Activated B cell treated with CpG ODN at 0.5 μM for 24 hours (primary cell): ENCODE data around the gene FADS1. TPM values are rescaled to one million over a fixed set of nuclear protein-coding genes. Genes with fewer than 3 reads are reported as not detected.

ENCODE experiments used
- ATAC-seq: fragments of 200-7000 bp; cut with Tn5 transposase; one replicate; pipeline ENCODE4 v1.10.0; 2021; ENCODE audit warnings: low read depth, mild to moderate bottlenecking, moderate library complexity
- CTCF ChIA-PET: fragments of 350-600 bp; sonication (Branson Sonifier 250); formaldehyde crosslinking; loops from one replicate; lab custom pipeline; 2021; ENCODE audit warnings: antibody characterized with exemption; lab: Charles Lee
- POLR2A ChIA-PET: fragments of 350-600 bp; sonication (Branson Sonifier 250); formaldehyde crosslinking; loops from one replicate; lab custom pipeline; 2021; ENCODE audit warnings: antibody characterized with exemption; lab: Charles Lee
- DNase-seq: peaks from one replicate; pipeline ENCODE4 v3.0.0; 2022
- H3K27ac Mint-ChIP-seq: one replicate; pipeline ENCODE4 v1.8.0; 2020; ENCODE audit warnings: mixed read lengths
- H3K27me3 Mint-ChIP-seq: one replicate; pipeline ENCODE4 v1.8.0; 2021; ENCODE audit warnings: mixed read lengths
- H3K36me3 Mint-ChIP-seq: one replicate; pipeline ENCODE4 v1.8.0; 2021; ENCODE audit warnings: low read depth, mixed read lengths
- H3K4me1 Mint-ChIP-seq: one replicate; pipeline ENCODE4 v1.8.0; 2021; ENCODE audit warnings: mixed read lengths
- H3K4me3 Mint-ChIP-seq: one replicate; pipeline ENCODE4 v1.8.0; 2020; ENCODE audit warnings: mild to moderate bottlenecking, mixed read lengths
- H3K9me3 Mint-ChIP-seq: one replicate; pipeline ENCODE4 v1.8.0; 2020; ENCODE audit warnings: mixed read lengths
- CTCF ChIP-seq: fragments of 200-600 bp; IDR thresholded peaks from one replicate; pipeline ENCODE4 v1.8.0; 2022; ENCODE audit warnings: antibody characterized with exemption, mild to moderate bottlenecking
- intact Hi-C: fragments of 100-400 bp; cut with micrococcal nuclease; formaldehyde crosslinking; loops from one replicate; pipeline ENCODE4 v1.15.1; 2024
- total RNA-seq: library from RNA; stranded (reverse); gene quantifications from 2 replicates; pipeline ENCODE4 v1.2.3, GENCODE V29; 2022

The FADS1 gene
- total RNA-seq, 1 donor from 2014 or later = 23.3 TPM

- CTCF ChIA-PET = no interaction called here
- POLR2A ChIA-PET = no interaction called here
- H3K9me3 Mint-ChIP-seq = no peaks in the 10 kb centered on the region
Measured at GRCh38 chr11:61810671-61811175, 6.1 kb downstream of the FADS1 start.

GRCh38 chr11:61806785-61807184 is 10.0 kb downstream of the FADS1 start:
- DNase-seq (no peak), ATAC-seq (no peak)
- no peak overlapping the region for H3K4me3 Mint-ChIP-seq
- ChIA-PET POLR2A (interaction anchor here (1.0 to 1.9 kb wide), 2 partner anchors 8 to 10 kb away, joined by 3 to 5 read pairs; no protein-coding TSS in a partner anchor), CTCF (interaction anchor here (1.4 to 1.6 kb wide), 2 partner anchors 9 to 92 kb away, joined by 3 to 4 read pairs; no protein-coding TSS in a partner anchor)
- intact Hi-C loops = no loop called here
- H3K27ac Mint-ChIP-seq = no peak overlapping the region
- H3K36me3 Mint-ChIP-seq = peaks cover 25% of the 10 kb centered on the region
- H3K27me3 Mint-ChIP-seq = no peaks in the 10 kb centered on the region
- TF ChIP-seq CTCF = no peak
- H3K4me1 Mint-ChIP-seq = no peaks in the 10 kb centered on the region
- H3K9me3 Mint-ChIP-seq = no peaks in the 10 kb centered on the region

More at GRCh38 chr11:61810671-61811175, 6.1 kb downstream of the FADS1 start:
- DNase-seq (no peak), ATAC-seq (no peak)
- Mint-ChIP-seq H3K4me1 (peaks cover 7% of the 10 kb centered on the region), H3K36me3 (peaks cover 10% of the 10 kb centered on the region), H3K27me3 (no peaks in the 10 kb centered on the region), H3K4me3 (no peak overlapping the region), H3K27ac (no peak overlapping the region)
- TF ChIP-seq CTCF = no peak
- intact Hi-C loops = loop anchor here (10.0 kb wide), 1 partner anchor 226 kb away; the partner anchor contains the start of gene SYT7

- POLR2A ChIA-PET = interaction anchor here (1.9 kb wide), 1 partner anchor 8 kb away, joined by 5 read pairs; no protein-coding TSS in a partner anchor
Measured at GRCh38 chr11:61805146-61805545, 11.7 kb downstream of the FADS1 start.

GRCh38 chr11:61803889-61804647 is 12.7 kb downstream of the FADS1 start:
- Mint-ChIP-seq H3K4me1 (no peaks in the 10 kb centered on the region), H3K36me3 (peaks cover 17% of the 10 kb centered on the region), H3K27me3 (no peaks in the 10 kb centered on the region), H3K9me3 (no peaks in the 10 kb centered on the region), H3K27ac (no peak overlapping the region), H3K4me3 (no peak overlapping the region)
- POLR2A ChIA-PET = no interaction called here
- TF ChIP-seq CTCF = no peak
- CTCF ChIA-PET = interaction anchor here (1.3 to 1.7 kb wide), 2 partner anchors 278 to 304 kb away, joined by 4 to 6 read pairs; no protein-coding TSS in a partner anchor
- intact Hi-C loops = no loop called here
- DNase-seq (no peak), ATAC-seq (no peak)

More at GRCh38 chr11:61805146-61805545, 11.7 kb downstream of the FADS1 start:
- Mint-ChIP-seq H3K27ac (no peak overlapping the region), H3K4me1 (no peaks in the 10 kb centered on the region), H3K27me3 (no peaks in the 10 kb centered on the region), H3K36me3 (peaks cover 21% of the 10 kb centered on the region), H3K4me3 (no peak overlapping the region), H3K9me3 (no peaks in the 10 kb centered on the region)
- no peak for ATAC-seq
- no peak for TF ChIP-seq CTCF
- intact Hi-C loops = no loop called here
- DNase-seq = no peak
- CTCF ChIA-PET = interaction anchor here (0.7 to 1.3 kb wide), 4 partner anchors 8 to 277 kb away, joined by 3 to 6 read pairs (median 4); no protein-coding TSS in a partner anchor

- no peak overlapping the region for H3K27ac Mint-ChIP-seq
- ChIA-PET CTCF (interaction anchor here (1.2 to 2.5 kb wide), 2 partner anchors 145 to 306 kb away, joined by 3 to 6 read pairs; no protein-coding TSS in a partner anchor), POLR2A (no interaction called here)
- no peak for DNase-seq
- peaks cover 20% of the 10 kb centered on the region for H3K36me3 Mint-ChIP-seq
- ATAC-seq = no peak
- no peaks in the 10 kb centered on the region for H3K27me3 Mint-ChIP-seq
- H3K4me3 Mint-ChIP-seq = no peak overlapping the region
- H3K4me1 Mint-ChIP-seq = no peaks in the 10 kb centered on the region
- no peaks in the 10 kb centered on the region for H3K9me3 Mint-ChIP-seq
- no peak for TF ChIP-seq CTCF
- intact Hi-C loops = no loop called here
Measured at GRCh38 chr11:61802605-61803004, 14.2 kb downstream of the FADS1 start.
